Measurements from ENCODE around the gene PROM2. TPM values are rescaled to one million over a fixed set of nuclear protein-coding genes. Genes with fewer than 3 reads are reported as not detected.
A peak's percentile ranks its signal among the peaks of the same experiment; 100 is the strongest.

The PROM2 gene
- total and polyA plus RNA-seq, 2 experiments from 2014 or later, result 2.1 to 2.2 TPM

DNA sequence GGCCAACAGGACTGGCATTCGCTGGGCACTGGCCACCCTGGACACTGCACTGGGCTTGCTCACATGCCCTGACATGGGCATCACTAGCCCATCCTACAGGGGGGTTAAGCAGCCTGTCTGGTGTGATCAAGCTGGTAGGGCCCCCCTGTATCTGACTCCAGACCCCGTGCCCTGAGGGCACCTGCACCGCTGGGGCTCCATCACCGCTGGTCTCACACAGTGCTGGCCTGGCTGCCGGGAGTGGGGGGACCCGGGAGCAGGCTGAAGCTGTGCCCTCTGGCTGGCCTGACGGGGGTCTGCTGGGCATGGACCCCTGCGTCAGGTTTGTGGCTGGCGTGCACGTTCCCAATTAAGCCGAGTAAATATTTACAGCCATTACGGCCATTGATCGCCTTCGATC, 55.2 kb downstream of the PROM2 start (continued):
- TF ChIP-seq, protein P1, sequence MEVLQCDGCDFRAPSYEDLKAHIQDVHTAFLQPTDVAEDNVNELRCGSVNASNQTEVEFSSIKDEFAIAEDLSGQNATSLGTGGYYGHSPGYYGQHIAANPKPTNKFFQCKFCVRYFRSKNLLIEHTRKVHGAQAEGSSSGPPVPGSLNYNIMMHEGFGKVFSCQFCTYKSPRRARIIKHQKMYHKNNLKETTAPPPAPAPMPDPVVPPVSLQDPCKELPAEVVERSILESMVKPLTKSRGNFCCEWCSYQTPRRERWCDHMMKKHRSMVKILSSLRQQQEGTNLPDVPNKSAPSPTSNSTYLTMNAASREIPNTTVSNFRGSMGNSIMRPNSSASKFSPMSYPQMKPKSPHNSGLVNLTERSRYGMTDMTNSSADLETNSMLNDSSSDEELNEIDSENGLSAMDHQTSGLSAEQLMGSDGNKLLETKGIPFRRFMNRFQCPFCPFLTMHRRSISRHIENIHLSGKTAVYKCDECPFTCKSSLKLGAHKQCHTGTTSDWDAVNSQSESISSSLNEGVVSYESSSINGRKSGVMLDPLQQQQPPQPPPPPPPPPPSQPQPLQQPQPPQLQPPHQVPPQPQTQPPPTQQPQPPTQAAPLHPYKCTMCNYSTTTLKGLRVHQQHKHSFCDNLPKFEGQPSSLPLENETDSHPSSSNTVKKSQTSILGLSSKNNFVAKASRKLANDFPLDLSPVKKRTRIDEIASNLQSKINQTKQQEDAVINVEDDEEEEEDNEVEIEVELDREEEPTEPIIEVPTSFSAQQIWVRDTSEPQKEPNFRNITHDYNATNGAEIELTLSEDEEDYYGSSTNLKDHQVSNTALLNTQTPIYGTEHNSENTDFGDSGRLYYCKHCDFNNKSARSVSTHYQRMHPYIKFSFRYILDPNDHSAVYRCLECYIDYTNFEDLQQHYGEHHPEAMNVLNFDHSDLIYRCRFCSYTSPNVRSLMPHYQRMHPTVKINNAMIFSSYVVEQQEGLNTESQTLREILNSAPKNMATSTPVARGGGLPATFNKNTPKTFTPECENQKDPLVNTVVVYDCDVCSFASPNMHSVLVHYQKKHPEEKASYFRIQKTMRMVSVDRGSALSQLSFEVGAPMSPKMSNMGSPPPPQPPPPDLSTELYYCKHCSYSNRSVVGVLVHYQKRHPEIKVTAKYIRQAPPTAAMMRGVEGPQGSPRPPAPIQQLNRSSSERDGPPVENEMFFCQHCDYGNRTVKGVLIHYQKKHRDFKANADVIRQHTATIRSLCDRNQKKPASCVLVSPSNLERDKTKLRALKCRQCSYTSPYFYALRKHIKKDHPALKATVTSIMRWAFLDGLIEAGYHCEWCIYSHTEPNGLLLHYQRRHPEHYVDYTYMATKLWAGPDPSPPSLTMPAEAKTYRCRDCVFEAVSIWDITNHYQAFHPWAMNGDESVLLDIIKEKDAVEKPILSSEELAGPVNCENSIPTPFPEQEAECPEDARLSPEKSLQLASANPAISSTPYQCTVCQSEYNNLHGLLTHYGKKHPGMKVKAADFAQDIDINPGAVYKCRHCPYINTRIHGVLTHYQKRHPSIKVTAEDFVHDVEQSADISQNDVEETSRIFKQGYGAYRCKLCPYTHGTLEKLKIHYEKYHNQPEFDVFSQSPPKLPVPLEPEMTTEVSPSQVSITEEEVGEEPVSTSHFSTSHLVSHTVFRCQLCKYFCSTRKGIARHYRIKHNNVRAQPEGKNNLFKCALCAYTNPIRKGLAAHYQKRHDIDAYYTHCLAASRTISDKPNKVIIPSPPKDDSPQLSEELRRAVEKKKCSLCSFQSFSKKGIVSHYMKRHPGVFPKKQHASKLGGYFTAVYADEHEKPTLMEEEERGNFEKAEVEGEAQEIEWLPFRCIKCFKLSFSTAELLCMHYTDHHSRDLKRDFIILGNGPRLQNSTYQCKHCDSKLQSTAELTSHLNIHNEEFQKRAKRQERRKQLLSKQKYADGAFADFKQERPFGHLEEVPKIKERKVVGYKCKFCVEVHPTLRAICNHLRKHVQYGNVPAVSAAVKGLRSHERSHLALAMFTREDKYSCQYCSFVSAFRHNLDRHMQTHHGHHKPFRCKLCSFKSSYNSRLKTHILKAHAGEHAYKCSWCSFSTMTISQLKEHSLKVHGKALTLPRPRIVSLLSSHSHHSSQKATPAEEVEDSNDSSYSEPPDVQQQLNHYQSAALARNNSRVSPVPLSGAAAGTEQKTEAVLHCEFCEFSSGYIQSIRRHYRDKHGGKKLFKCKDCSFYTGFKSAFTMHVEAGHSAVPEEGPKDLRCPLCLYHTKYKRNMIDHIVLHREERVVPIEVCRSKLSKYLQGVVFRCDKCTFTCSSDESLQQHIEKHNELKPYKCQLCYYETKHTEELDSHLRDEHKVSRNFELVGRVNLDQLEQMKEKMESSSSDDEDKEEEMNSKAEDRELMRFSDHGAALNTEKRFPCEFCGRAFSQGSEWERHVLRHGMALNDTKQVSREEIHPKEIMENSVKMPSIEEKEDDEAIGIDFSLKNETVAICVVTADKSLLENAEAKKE (CRISPR knock-in tag; IDR thresholded peaks at IDR 0.05), result no peak
- no peak for TF ChIP-seq EZH2phosphoT487 (IDR thresholded peaks at IDR 0.05; ENCODE audit: unreplicated experiment)
- TF ChIP-seq JUNB (IDR thresholded peaks at IDR 0.05; ENCODE audit: unreplicated experiment), result no peak

DNA sequence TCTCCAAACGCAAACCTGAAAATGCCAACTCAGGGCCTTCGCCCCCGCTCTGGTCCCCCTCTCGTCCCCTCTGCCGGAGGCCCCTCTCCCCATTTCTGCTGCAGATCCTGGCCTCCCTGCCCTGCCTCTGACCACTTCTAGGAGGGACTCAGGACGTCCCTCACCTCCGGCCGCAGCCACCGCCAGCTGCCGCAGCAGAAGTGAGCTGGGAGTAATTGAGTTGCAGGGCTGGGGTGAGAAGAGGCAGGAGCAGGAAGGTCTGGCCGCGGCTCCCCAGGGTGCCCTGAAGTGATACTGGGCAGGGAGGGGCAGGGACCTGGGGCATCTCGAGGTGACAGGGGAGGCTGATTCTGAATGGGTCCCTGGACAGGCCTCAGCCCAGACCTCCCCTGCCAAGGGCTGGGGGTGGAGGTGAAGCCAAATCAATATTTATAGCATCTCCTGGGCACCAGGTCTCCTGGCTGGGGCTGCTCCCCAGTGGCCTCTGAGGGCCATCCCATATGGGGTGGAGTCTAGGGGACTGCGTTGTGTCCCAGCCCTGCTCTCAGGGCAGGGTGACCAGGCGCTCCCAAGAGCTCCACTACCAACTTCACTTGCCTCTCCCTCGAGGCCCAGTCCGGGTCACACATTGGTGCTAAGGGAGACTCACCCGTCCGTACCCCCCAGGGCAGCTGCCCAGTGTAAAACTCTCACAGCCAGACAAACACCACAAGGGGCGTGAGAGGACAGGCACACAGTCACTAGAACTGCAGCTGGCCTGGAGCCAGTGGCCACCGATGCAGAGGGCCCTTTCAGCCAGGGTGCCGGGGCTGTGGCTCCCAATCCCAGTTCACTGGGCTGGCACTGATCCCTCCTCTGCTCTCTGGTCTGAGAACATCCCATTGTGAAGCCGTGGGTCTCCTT, 55.9 kb downstream of the PROM2 start:
- H3K27ac Mint-ChIP-seq, result no peak overlapping the region
- Histone ChIP-seq H2AFZ (no peak overlapping the region; the same call in 1 of the 2 replicates), H3K4me1 (ENCODE audit: insufficient read depth) (no peaks in the 10 kb centered on the region), H3K36me3 (ENCODE audit: insufficient read depth) (no peaks in the 10 kb centered on the region), H3K9me2 (ENCODE audit: insufficient read depth) (peaks cover 3% of the 10 kb centered on the region; the same call in 1 of the 2 replicates), H3K4me3 (no peak overlapping the region), H3K79me2 (replicated peaks; ENCODE audit: insufficient read depth) (no peaks in the 10 kb centered on the region), H3K4me2 (no peak overlapping the region), H3K27ac (ENCODE audit: low read depth) (no peak overlapping the region), H3F3A (replicated peaks; ENCODE audit: low read depth) (no peaks in the 10 kb centered on the region), H3K27me3 (ENCODE audit: insufficient read depth) (no peaks in the 10 kb centered on the region), H4K20me1 (replicated peaks; ENCODE audit: insufficient read depth) (no peaks in the 10 kb centered on the region)
- H3K9me3 Mint-ChIP-seq, result no peaks in the 10 kb centered on the region; the same call in 1 of the 3 replicates
- H3K36me3 Mint-ChIP-seq (ENCODE audit: low read depth), result no peaks in the 10 kb centered on the region
- ATAC-seq, result peak; percentile 23; the same call in 1 of the 3 replicates
- no peak for DNase-seq (ENCODE audit: low spot score)
- H3K27me3 Mint-ChIP-seq (ENCODE audit: insufficient read depth, low read depth, poor library complexity), result peaks cover 11% of the 10 kb centered on the region
- peaks cover 3% of the 10 kb centered on the region; the same call in 1 of the 3 replicates for H3K4me1 Mint-ChIP-seq
- no peak overlapping the region for H3K4me3 Mint-ChIP-seq
- no peak for TF ChIP-seq EZH2phosphoT487 (IDR thresholded peaks at IDR 0.05; ENCODE audit: unreplicated experiment)
- no peak for TF ChIP-seq EZH2 (IDR thresholded peaks at IDR 0.05; ENCODE audit: low read depth, unreplicated experiment)
- TF ChIP-seq, protein P2, sequence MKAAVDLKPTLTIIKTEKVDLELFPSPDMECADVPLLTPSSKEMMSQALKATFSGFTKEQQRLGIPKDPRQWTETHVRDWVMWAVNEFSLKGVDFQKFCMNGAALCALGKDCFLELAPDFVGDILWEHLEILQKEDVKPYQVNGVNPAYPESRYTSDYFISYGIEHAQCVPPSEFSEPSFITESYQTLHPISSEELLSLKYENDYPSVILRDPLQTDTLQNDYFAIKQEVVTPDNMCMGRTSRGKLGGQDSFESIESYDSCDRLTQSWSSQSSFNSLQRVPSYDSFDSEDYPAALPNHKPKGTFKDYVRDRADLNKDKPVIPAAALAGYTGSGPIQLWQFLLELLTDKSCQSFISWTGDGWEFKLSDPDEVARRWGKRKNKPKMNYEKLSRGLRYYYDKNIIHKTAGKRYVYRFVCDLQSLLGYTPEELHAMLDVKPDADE (IDR thresholded peaks at IDR 0.05), result no peak
- TF ChIP-seq ZNF331 (CRISPR knock-in tag; IDR thresholded peaks at IDR 0.05; ENCODE audit: low read depth), result no peak
- TF ChIP-seq, protein P1 (CRISPR knock-in tag; IDR thresholded peaks at IDR 0.05), result no peak

All from GM23338 (cell line).